DMS153 treated with DMSO at 0.1 percent for 48 hours (cell line): ENCODE measurements around the gene GOLGA8J.
"Not testable (repeated sequence)": the region's sequence is repeated elsewhere in the genome, so short reads cannot be mapped to it uniquely, and the experiment has no call there.

Experiments
- DNase-seq: peaks from one replicate; lab custom pipeline; 2025; ENCODE audit not compliant: unreplicated experiment; lab: John Stamatoyannopoulos, UW

The GOLGA8J gene

DNA sequence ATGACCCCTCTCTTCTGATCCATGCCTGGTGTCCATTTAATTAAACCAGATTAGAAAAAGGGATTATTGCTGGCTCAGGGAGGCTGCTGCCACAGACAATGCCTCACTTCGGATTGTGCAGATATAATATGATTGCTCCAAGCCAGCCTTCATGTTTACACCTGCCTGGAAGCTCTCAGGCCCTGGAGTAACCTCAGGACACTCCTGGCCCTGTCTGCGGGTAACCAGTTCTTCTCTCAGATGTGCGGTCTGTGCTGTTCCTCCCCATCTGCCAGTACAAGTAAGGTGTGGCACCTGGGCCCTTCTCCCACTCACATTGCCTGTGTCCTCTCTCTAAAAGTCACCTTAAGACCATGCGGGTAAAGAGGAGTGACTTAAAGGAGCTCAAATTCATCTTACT is 8.8 kb upstream of the GOLGA8J start:
- no peak for DNase-seq

DNA sequence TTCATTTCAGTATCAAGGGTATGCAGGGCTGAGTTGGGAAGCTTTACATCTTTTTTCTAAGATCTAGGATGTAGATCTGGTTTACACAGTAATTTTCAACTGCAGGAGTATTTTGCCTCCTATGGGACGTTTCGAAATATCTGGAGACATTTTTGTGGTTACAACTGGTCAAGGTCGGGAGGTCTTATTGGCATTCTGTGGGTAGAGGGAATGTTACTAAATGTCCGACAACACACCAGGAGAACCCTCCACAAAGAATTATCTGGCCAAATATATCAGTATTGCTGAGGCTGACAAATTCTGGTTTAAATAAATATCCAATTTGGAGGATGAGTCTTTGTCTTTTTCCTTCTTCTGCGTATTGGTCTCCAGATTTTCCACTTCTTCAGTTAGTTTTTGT is 1.9 kb upstream of the GOLGA8J start:
- not testable (repeated sequence) for DNase-seq

DNA sequence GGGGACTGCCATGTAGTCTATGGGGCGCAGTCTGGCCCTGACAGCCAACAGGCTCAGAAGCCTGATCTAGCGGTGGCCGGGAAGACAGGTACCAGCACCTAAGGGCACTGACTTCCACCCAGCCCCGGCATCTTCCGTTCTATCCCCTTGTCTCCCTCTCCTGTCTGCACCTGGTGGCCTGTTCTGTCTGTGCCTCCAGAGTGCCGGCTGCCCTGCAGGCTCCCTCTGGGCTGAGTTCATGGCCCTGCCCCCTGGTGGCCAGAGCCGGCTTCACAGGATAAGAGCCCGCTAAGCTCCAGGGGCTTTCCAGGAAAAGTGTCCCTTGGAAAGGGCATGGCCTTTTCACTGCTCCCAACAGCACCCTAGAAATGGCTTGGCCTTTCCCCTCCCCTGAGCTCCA is 15.1 kb downstream of the GOLGA8J start:
- not testable (repeated sequence) for DNase-seq

DNA sequence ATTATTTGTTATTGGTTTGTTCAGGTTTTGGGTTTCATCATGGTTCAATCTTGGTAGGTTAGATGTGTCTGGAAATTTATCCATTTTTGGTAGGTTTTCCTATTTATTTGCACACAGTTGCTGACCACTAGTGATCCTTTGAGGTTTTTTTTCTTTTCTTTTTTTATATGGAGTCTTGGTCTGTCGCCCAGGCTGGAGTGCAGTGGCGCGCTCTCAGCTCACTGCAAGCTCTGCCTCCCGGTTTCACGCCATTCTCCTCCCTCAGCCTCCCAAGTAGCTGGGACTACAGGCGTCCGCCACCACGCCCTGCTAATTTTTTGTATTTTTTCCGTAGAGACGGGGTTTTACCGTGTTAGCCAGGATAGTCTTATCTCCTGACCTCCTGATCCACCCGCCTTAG is 20.1 kb downstream of the GOLGA8J start:
- not testable (repeated sequence) for DNase-seq

DNA sequence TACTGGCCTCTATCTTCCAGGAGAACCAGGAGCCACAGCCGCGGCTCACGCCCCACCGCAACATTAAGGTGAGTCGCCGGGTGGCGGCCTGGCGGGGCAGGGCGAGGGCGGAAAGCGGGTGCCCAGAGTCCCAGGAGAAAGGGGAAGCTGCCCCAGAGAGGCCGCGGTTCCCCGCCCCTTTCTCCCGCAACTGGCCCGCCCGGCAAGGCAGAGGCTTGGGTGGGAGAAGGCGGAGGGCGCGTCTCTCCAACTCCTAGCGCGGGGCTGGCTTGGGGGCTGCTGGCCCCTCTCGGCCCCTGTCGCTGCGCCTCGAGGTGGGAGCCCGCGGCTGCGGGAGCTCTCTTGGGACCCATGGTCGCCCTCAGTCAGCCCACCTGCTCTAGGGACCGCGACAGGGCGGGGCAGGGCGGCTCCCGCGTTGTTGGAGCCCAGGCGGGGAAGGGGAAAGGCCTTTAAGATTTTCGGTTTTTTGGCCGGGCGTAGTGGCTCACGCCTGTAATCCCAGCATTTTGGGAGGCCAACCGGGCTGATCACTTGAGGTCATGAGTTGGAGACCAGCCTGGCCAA is 21.3 kb downstream of the GOLGA8J start:
- DNase-seq, result not testable (repeated sequence)

DNA sequence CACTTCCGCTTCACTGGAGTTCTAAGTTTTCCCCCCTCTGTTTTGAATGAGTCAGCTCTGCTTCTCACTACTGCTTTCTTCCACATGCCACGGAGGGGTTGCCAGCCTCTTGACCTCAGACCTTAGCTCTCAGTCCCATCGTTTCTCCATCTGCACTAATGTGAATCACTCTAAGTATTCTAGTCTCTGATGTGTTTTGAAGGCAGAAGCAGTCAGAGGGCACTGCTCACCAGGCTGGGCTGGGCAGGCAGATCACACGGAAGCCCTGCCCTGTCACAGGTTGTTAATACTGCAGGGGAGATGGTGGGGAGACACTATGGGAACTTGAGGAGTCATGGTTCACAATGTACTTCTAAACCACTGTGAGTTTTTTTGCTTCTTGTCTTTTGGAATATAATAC is 27.8 kb downstream of the GOLGA8J start:
- not testable (repeated sequence) for DNase-seq

DNA sequence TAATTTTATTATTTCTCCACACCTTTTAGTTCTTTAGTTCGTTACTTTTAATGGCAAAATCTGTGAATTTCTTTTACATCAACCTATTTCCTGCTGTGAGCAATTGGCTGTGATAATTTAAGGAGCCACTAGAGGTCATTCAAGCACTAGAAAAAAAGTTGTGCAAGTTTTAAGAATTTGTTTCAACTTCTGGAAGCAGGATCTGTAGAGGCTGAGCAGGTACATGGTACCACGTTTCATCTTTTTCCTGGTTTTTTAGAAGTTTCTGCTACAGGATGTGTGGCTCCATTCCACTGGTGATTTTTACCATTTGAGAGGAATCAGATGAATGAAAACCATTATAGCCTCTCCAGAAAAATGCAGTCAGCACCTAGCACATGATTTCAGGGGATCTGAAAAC is 47.3 kb downstream of the GOLGA8J start:
- DNase-seq, result not testable (repeated sequence)

DNA sequence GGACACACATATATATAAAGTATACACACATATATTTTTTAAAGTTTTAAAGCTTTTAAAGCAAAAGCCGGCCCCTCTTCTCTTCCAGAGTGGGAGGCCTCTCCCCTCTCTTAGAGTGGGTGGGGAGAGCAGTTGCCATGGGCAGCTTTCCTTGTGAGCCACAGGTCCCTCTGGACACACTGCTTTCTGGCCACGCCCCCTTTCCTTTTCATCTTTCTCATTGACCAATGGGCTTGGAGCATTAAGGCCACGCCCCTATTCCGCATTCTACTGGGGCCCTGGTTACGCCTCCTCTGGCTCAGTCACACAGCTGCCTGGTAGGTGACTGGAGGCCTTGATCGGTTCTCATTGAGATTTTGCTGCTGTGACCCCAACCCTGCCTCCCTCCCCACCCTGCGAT is 52.0 kb downstream of the GOLGA8J start, which contains the start of gene GOLGA8T:
Gene GOLGA8T (plus strand): TSS at position 301 of the 400 bp plus-strand sequence. CDS start 98 bp downstream, at position 399.
- not testable (repeated sequence) for DNase-seq
